ENCODE results near the gene TNS3.

Gene TNS3

GRCh38 chr7:47580811-47581331, 1.0 kb downstream of the TNS3 start:
- no peak for DNase-seq

- DNase-seq, result no peak
Observed at GRCh38 chr7:47580175-47580706, 1.7 kb downstream of the TNS3 start.

GRCh38 chr7:47579458-47579857, 2.5 kb downstream of the TNS3 start:
- no peak for DNase-seq

GRCh38 chr7:47578579-47579270, 3.2 kb downstream of the TNS3 start:
- DNase-seq, result no peak

GRCh38 chr7:47577321-47577919, 4.5 kb downstream of the TNS3 start:
- DNase-seq, result no peak

DNA sequence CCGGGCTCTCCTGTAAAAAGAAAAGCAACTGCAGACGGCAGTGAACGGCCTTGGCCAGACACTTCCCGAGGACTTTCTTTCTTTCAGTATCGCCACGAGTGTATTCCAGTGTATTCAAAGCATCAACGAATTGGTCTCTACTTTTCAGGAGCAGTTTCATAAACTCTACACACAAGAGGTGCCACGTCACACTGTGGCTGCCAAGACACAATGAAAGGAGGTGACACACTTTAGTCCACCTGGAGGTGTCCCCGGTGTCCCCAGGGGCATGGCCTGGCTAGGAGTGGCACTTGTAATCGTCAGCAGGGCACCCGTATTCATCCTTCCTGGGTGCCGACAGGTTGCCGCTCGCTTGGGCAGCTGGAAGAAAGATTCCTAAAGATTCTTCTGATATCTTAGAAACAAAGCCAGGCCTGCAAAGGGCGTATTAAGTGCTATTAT, 5.0 kb downstream of the TNS3 start:
- no peak for DNase-seq

- DNase-seq, result no peak
Observed at GRCh38 chr7:47576031-47576865, 5.7 kb downstream of the TNS3 start.

DNA sequence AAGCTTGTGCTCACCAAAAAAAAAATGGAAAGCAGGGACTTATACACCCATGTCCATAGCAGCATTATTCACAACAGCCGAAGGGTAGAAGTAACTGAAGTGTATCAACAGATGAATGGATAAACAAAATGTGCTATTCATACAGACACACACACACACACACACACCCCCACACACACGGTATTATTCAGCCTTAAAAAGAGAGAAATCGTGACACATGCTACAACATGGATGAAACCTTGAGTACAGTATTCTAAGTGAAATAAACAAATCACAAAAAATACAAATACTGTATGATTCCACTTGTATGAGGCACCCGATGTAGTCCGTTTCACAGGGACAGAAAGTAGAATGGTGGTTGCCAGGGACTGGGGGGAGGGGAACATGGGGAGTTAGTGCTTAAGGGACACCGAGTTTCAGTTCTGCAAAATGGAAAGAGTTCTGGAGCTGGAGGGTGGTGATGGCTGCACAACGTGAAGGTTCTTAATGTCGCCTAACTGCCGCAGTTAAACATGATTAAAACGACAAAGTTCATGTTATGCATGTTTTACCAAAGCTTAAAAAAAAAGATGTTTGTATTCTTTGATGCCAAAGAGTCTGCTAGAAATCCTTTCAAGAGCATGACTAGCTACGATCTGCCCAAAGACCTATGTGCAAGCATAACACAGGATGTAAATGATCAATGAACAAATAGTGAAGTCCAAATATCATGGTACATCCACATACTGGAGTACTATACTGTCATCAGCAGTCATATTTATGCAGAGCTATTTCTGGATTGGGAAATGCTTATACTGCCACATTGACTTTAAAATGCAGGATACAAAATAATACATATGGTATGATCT, 7.2 kb downstream of the TNS3 start:
- DNase-seq, result no peak

- DNase-seq, result no peak
Observed at GRCh38 chr7:47573758-47574481, 8.0 kb downstream of the TNS3 start.

- DNase-seq, result no peak
Observed at GRCh38 chr7:47572939-47573757, 8.8 kb downstream of the TNS3 start.

DNA sequence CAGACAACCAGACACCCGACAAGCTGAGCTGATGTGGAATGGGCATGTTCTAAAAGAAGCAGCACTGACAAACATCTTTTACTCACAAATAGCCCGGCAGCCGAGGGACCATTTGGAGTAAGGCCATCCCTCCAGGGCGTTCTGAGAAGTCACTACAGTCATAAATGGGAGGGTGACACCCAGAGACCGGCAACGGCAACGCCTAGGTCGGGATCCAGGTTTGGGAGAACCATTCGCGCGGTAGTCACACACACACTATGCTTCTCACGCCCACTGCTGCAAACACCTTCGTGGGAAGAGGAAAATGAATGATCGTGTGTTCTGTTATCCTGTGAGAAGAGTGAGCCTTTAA, 9.8 kb downstream of the TNS3 start:
- no peak for DNase-seq

- no peak for DNase-seq
Observed at GRCh38 chr7:47571331-47572093, 10.4 kb downstream of the TNS3 start.

DNA sequence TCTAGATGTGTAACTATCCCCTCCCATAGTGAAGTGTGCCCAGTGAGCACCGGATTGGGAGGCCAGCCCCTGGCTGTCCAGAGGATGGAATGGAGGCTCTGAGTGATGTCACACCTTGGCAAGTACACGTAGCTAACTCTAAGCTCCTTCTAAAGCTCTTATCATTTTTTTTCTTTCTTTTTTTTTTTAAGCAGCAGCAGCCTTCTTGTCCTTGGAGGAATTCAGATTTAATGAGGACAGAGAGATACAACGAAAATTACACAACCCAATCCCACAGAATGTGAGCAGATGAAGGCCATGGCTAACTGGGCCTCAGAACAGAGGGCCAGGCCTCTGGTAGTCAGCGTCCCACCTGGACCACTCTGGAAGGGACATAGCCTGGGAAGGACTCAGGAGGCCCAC, 11.3 kb downstream of the TNS3 start:
- DNase-seq, result no peak

DNA sequence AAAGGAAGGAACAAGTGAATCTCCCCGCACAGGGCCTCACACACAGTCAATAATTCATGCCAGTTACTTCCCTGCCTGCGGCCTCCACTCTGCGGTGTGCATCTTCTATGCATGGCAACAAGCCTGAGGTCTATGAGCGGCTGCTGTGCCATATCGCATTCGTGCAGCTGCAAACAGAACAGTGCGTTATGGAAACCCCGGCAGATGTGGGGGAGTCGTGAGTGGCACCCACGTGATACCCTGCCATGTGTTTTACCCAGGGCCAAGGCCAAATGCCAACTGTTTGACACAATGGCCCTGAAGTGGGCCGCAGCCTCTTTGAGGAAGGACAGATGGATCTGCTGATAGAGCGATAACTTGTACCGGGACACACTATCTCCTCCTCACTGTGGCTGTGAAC, 13.4 kb downstream of the TNS3 start:
- DNase-seq, result no peak

DNA sequence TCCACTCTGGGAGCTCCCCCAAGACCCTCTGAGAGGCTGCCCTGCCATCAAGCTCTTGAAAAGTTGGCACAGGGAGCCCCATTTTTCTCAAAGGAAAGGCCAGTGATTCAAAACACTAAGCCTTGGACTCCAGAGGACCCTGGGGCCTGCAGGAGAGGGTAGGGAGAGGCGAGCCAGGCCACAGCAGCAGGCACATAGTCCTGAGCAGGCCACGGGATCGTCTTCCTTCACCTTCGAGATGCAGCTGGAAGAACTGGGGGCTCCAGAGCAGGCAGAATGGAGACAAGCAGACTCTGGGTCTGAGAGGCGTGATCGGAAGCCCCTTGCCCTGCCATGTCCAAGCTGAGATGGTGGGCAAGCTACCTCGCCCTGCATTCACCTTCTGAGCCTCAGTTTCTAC, 13.9 kb downstream of the TNS3 start:
- DNase-seq, result no peak

GRCh38 chr7:47565640-47566250, 16.2 kb downstream of the TNS3 start:
- no peak for DNase-seq

- DNase-seq, result no peak
Observed at GRCh38 chr7:47563521-47563920, 18.4 kb downstream of the TNS3 start.

DNA sequence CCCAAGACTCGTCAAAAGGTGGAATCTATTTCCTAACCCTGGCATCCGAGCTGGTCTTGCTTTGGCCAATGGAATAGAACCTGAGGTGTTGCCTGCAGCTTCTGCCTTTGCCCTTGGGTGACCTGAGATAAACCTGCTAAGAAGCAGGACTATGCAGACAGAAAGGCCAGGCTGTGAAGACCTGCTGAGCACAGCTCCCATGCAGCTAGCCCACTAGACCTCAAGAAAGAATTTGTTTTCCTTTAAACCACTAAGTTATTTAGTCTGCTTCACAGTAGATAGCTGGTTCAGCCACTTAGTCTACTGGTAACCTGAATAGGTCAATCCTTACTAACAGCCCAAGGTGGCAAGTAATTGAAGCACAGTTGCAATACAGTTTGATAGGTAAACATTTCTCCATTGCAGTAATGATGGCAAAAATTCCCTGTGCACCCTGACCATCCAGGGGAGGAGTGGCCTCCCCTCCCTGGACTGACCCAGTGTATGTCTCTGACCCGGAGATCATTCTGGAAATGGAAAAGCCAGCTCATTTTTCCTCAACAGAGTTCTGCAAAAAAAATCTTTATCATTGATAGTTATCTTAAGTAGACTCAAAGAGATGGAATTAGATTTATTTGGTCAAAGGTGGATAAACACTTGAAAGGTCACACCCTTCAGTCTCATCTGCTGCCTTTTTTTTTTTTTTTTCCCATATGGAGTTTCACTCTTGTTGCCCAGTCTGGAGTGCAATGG, 20.0 kb downstream of the TNS3 start:
- no peak for DNase-seq

All from GF-D8 (cell line).